IMR-90 (cell line): ENCODE data around the gene DPP6.

ENCODE experiments used
- CEBPB ChIP-seq: IDR thresholded peaks from 2 replicates; pipeline ENCODE4 v1.6.1; 2012; ENCODE audit warnings: low read depth, low read length, improper control_type of control experiment
- FOS ChIP-seq: fragments of 150-350 bp; IDR thresholded peaks from 2 replicates; pipeline ENCODE4 v1.6.1; 2016; ENCODE audit warnings: low read depth, low read length
- MAFK ChIP-seq: IDR thresholded peaks from 2 replicates; pipeline ENCODE4 v1.6.1; 2012; ENCODE audit warnings: low read depth, low read length, improper control_type of control experiment
- MXI1 ChIP-seq: IDR thresholded peaks from 2 replicates; pipeline ENCODE4 v1.6.1; 2012; ENCODE audit warnings: low read depth, mild to moderate bottlenecking, low read length, moderate library complexity, borderline replicate concordance
- NFE2L2 ChIP-seq: fragments of 150-350 bp; IDR thresholded peaks from 2 replicates; pipeline ENCODE4 v1.6.1; 2016; ENCODE audit warnings: low read depth, mild to moderate bottlenecking, low read length
- POLR2A ChIP-seq: IDR thresholded peaks from 2 replicates; pipeline ENCODE4 v1.6.1; 2012; ENCODE audit warnings: mild to moderate bottlenecking, low read depth, low read length
- RAD21 ChIP-seq: IDR thresholded peaks from 2 replicates; pipeline ENCODE4 v1.6.1; 2012; ENCODE audit warnings: low read length, improper control_type of control experiment
- RFX5 ChIP-seq: IDR thresholded peaks from 2 replicates; pipeline ENCODE4 v1.8.0; 2012; ENCODE audit warnings: low read depth, mild to moderate bottlenecking, low read length, moderate library complexity
- SMC3 ChIP-seq: fragments of 150-350 bp; IDR thresholded peaks from 2 replicates; pipeline ENCODE4 v1.6.1; 2016; ENCODE audit warnings: low read depth, mild to moderate bottlenecking, antibody characterized with exemption, low read length, moderate library complexity
- USF2 ChIP-seq: fragments of 150-350 bp; IDR thresholded peaks from 2 replicates; pipeline ENCODE4 v1.6.1; 2017; ENCODE audit warnings: mild to moderate bottlenecking, antibody characterized with exemption, low read length, low read depth
- TF ChIP-seq, protein P1 (sequence below): conservative IDR thresholded peaks from 2 replicates; pipeline ENCODE4 v1.5.1; 2012; ENCODE audit warnings: mild to moderate bottlenecking, low read depth, low read length, improper control_type of control experiment
- TF ChIP-seq, protein P2 (sequence below): fragments of 150-350 bp; IDR thresholded peaks from 2 replicates; pipeline ENCODE4 v1.6.1; 2016; ENCODE audit warnings: low read depth, mild to moderate bottlenecking, low read length, moderate library complexity, borderline replicate concordance

GRCh38 chr7:154812027-154812426, 759.8 kb downstream of the DPP6 start:
- TF ChIP-seq, protein P1, sequence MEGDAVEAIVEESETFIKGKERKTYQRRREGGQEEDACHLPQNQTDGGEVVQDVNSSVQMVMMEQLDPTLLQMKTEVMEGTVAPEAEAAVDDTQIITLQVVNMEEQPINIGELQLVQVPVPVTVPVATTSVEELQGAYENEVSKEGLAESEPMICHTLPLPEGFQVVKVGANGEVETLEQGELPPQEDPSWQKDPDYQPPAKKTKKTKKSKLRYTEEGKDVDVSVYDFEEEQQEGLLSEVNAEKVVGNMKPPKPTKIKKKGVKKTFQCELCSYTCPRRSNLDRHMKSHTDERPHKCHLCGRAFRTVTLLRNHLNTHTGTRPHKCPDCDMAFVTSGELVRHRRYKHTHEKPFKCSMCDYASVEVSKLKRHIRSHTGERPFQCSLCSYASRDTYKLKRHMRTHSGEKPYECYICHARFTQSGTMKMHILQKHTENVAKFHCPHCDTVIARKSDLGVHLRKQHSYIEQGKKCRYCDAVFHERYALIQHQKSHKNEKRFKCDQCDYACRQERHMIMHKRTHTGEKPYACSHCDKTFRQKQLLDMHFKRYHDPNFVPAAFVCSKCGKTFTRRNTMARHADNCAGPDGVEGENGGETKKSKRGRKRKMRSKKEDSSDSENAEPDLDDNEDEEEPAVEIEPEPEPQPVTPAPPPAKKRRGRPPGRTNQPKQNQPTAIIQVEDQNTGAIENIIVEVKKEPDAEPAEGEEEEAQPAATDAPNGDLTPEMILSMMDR: no peak
- TF ChIP-seq POLR2A (no peak), CEBPB (no peak), SMC3 (no peak), RFX5 (no peak), MXI1 (no peak), USF2 (no peak), RAD21 (no peak), FOS (no peak), MAFK (no peak), NFE2L2 (no peak)
- TF ChIP-seq, protein P2, sequence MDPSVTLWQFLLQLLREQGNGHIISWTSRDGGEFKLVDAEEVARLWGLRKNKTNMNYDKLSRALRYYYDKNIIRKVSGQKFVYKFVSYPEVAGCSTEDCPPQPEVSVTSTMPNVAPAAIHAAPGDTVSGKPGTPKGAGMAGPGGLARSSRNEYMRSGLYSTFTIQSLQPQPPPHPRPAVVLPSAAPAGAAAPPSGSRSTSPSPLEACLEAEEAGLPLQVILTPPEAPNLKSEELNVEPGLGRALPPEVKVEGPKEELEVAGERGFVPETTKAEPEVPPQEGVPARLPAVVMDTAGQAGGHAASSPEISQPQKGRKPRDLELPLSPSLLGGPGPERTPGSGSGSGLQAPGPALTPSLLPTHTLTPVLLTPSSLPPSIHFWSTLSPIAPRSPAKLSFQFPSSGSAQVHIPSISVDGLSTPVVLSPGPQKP: no peak
